Uterus (tissue), 4 donors: ENCODE measurements around the gene HECTD3. TPM values are rescaled to one million over a fixed set of nuclear protein-coding genes. Genes with fewer than 3 reads are reported as not detected.
"Not testable (repeated sequence)": the region's sequence is repeated elsewhere in the genome, so short reads cannot be mapped to it uniquely, and the experiment has no call there.

Source experiments
- DNase-seq, 2 donors: peaks; one replicate each; pipeline ENCODE4 v3.0.0-alpha.2; 2019 to 2020
- H3K27ac ChIP-seq, 2 donors: fragments of 200-600 bp; sonication (generic); 1 replicate in 1 of 2; 2 replicates in 1 of 2; pipeline ENCODE4 v1.5.1; 2016 to 2018
- H3K27me3 ChIP-seq, 2 donors: fragments of 200-600 bp; sonication (generic); one replicate each; pipeline ENCODE4 v1.5.1; 2018 to 2019; ENCODE audit warnings: control low read depth in 1 of 2
- H3K36me3 ChIP-seq, 2 donors: fragments of 200-600 bp; sonication (generic); one replicate each; pipeline ENCODE4 v1.5.1; 2019; ENCODE audit warnings: control low read depth in 1 of 2
- H3K4me1 ChIP-seq, 2 donors: fragments of 200-600 bp; sonication (generic); one replicate each; pipeline ENCODE4 v1.5.1; 2018 to 2019; ENCODE audit warnings: control low read depth in 1 of 2
- H3K4me3 ChIP-seq, 2 donors: fragments of 200-600 bp; sonication (generic); 1 replicate in 1 of 2; 2 replicates in 1 of 2; pipeline ENCODE4 v1.5.1; 2018 to 2019; ENCODE audit warnings: mild to moderate bottlenecking in 1 of 2
- H3K9me3 ChIP-seq, 2 donors: fragments of 200-600 bp; sonication (generic); one replicate each; pipeline ENCODE4 v1.5.1; 2019; ENCODE audit warnings: control low read depth in 1 of 2
- POLR2A ChIP-seq, 2 donors: fragments of 450-650 bp; IDR thresholded peaks; one replicate each; pipeline ENCODE4 v1.6.1; 2016; ENCODE audit warnings: antibody characterized with exemption in 2 of 2, mild to moderate bottlenecking in 1 of 2, moderate library complexity in 1 of 2
- intact Hi-C: fragments of 100-400 bp; cut with DNase I; formaldehyde crosslinking; loops from one replicate; pipeline ENCODE4 v1.15.1; 2023; ENCODE audit warnings: low total_unique reads
- total RNA-seq, 4 donors: library from RNA; depleted of rRNA in 3 of 4; stranded (reverse); fragments of >200 nt in 3 of 4; gene quantifications; one replicate each; pipeline versions ENCODE4 v1.1.0 to v1.2.4, GENCODE V29; 2014 to 2023
- TF ChIP-seq, protein P1 (sequence below), 4 experiments: fragments of 200-600 bp in 2 of 4; fragments of 450-650 bp in 2 of 4; sonication (generic) in 2 of 4; IDR thresholded peaks; one replicate each; pipeline ENCODE4 v1.5.1; 2016 to 2019; ENCODE audit warnings: antibody characterized with exemption in 4 of 4, mild to moderate bottlenecking in 2 of 4, moderate library complexity in 1 of 4
- donor health status: DM: yes; HTN: yes; CAD: no.

The HECTD3 gene
- total RNA-seq, 4 donors from 2014 or later = 13.8 to 41.3 (median 15.7) TPM

DNA sequence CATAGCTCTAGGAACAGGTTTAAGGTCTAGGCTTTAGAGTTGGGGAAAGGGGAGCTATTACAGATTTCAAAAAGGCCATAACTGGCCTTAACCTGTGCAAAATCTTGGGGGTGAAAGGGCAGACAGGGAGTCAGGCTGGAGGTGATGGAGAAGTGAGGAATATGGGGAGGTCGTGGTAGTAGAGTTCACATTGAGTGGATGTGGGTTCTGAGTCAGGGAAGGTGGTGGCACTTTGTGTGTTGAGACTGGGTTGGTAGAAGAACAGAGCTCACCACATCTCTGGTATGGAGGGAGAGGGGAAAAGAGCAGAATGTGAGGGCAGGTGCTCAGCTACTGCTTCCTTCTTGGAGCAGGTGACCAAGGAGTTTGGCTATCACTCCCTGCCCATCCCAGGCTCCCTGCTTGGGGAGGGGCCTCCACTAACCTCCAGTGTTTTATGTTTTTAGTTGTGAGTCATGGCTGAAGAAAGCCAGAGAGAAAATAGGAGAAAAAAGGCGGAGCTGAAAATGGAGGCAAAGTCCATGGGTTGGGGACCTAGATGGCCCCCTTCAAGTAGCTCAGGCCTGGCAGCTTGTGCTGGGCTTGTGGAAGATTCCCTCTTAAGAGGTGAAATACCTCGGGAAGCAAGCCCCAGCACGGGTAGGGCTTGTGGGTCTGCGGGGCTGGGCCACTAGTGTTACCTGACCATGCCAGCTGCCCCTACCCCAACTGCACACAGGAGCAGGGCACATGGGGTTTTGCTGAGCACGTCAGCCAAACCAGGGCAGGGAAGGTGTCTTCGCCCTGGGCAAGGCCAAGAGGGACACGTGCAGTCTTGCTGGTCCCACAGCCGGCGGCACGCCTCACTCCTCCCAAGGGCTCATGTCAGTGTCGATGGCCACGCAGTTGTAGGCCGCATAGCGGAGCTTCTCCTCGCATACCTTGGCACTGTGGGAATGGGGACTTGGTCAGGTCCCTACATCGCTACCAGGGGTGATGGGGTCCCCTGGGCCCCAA lies 8.2 kb downstream of the HECTD3 start:
- no peaks in the 10 kb centered on the region for H3K27me3 ChIP-seq
- no peaks in the 10 kb centered on the region for H3K9me3 ChIP-seq
- no peak for DNase-seq
- no peaks in the 10 kb centered on the region for H3K36me3 ChIP-seq
- no peak overlapping the region for H3K4me3 ChIP-seq
- intact Hi-C loops = no loop called here
- H3K27ac ChIP-seq = no peak overlapping the region
- TF ChIP-seq, protein P1, sequence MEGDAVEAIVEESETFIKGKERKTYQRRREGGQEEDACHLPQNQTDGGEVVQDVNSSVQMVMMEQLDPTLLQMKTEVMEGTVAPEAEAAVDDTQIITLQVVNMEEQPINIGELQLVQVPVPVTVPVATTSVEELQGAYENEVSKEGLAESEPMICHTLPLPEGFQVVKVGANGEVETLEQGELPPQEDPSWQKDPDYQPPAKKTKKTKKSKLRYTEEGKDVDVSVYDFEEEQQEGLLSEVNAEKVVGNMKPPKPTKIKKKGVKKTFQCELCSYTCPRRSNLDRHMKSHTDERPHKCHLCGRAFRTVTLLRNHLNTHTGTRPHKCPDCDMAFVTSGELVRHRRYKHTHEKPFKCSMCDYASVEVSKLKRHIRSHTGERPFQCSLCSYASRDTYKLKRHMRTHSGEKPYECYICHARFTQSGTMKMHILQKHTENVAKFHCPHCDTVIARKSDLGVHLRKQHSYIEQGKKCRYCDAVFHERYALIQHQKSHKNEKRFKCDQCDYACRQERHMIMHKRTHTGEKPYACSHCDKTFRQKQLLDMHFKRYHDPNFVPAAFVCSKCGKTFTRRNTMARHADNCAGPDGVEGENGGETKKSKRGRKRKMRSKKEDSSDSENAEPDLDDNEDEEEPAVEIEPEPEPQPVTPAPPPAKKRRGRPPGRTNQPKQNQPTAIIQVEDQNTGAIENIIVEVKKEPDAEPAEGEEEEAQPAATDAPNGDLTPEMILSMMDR (IDR thresholded peaks at IDR 0.05) = no peak
- TF ChIP-seq POLR2A (IDR thresholded peaks at IDR 0.05) = no peak
- no peaks in the 10 kb centered on the region for H3K4me1 ChIP-seq

DNA sequence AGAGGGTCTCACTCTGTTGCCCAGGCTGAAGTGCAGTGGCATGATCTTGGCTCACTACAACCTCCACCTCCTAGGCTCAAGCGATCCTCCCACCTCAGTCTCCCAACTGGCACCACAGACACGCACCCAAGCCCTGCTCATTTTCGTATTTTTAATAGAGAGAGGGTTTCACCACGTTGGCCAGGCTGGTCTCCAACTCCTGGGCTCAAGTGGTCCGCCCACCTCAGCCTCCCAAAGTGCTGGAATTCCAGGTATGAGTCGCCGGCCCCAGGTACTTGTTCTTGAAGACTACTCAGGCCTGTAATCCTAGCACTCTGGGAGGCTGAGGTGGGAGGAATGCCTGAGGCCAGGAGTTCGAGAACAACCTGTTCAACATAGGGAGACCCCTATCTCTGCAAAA lies 9.5 kb downstream of the HECTD3 start:
- H3K27me3 ChIP-seq, intact Hi-C loops, H3K36me3 ChIP-seq, DNase-seq, H3K9me3 ChIP-seq, H3K4me3 ChIP-seq, H3K4me1 ChIP-seq, H3K27ac ChIP-seq: not testable (repeated sequence)

DNA sequence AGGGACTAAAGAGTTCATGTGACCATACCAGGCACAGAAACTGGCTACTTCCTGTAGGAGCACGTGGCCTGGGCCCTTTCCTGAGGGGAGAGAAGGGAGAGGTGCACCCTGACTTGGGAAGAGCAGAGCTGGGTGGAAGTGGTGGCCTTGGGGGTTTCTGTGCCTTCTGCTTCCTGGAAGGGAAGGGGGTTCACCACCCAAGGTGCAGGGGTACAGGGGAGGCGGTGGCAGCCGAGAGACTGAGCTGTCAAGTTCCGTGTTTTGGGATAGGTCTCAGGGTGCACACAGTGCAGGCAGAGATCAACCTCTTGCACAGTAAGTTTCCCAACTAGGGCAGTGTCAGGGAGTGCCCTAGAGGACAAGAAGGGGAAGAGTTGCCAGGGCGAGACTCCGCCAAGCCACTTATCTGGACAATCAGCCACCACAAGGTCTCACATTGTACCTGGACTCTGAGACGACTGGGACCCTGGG lies 10.1 kb downstream of the HECTD3 start:
- no peak for DNase-seq
- Histone ChIP-seq H3K27ac (no peak overlapping the region), H3K27me3 (no peaks in the 10 kb centered on the region), H3K4me3 (no peak overlapping the region), H3K4me1 (no peaks in the 10 kb centered on the region), H3K36me3 (no peaks in the 10 kb centered on the region), H3K9me3 (no peaks in the 10 kb centered on the region)
- no peak for TF ChIP-seq POLR2A (IDR thresholded peaks at IDR 0.05)
- TF ChIP-seq, protein P1 (IDR thresholded peaks at IDR 0.05) = no peak
- intact Hi-C loops = no loop called here

DNA sequence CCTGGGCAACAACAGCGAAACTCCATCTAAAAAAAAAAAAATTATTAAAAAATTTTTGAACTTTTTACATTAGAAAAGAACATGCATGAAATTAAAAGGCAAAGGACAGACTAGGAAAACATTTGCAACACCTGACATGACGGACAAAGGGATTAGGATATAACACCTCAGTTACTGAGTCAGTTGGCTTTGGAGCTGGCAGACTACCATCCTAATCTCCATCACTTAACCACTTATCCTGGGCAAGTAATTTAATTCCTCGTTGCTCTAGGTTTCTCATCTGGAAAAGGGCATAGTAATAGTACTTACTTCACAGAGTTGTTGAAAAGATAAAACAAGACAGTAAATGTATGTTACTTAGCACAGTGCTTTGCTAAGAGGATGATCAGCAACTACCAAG lies 11.9 kb downstream of the HECTD3 start:
- intact Hi-C loops = no loop called here
- Histone ChIP-seq H3K27ac (no peak overlapping the region), H3K9me3 (no peaks in the 10 kb centered on the region), H3K36me3 (no peaks in the 10 kb centered on the region), H3K4me3 (no peak overlapping the region), H3K27me3 (no peaks in the 10 kb centered on the region), H3K4me1 (no peaks in the 10 kb centered on the region)
- TF ChIP-seq POLR2A (IDR thresholded peaks at IDR 0.05) = no peak
- TF ChIP-seq, protein P1 (IDR thresholded peaks at IDR 0.05) = no peak
- DNase-seq = no peak

- Histone ChIP-seq H3K27ac (no peak overlapping the region), H3K27me3 (no peaks in the 10 kb centered on the region), H3K9me3 (no peaks in the 10 kb centered on the region), H3K4me3 (no peak overlapping the region), H3K4me1 (no peaks in the 10 kb centered on the region), H3K36me3 (no peaks in the 10 kb centered on the region)
- DNase-seq = no peak
- intact Hi-C loops = no loop called here
- TF ChIP-seq POLR2A (IDR thresholded peaks at IDR 0.05) = no peak
- TF ChIP-seq, protein P1 (IDR thresholded peaks at IDR 0.05) = no peak
Measured at GRCh38 chr1:44995467-44996238, 15.5 kb downstream of the HECTD3 start.
